ENCODE measurements around the gene ARMS2.

DNA sequence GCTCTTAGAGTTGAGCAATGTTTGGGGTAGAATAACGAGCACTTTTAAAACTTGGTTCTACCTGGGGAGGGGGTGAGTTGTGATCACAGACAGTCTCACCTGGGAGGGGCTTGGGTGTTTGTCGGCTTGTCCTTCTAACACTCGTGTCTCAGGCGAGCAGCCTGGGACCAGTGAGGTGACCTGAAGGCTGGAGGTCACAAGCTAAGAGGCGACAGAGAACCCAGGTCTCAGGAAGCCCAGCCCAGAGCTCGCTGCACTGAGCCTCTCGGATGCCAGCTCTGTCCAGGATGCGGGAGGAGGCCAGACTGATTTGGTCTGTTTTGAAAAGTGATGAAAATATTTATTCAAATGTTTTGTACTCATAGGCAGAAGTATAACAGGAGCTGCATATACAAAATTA, 18.7 kb downstream of the ARMS2 start:
- TF ChIP-seq, protein P1, sequence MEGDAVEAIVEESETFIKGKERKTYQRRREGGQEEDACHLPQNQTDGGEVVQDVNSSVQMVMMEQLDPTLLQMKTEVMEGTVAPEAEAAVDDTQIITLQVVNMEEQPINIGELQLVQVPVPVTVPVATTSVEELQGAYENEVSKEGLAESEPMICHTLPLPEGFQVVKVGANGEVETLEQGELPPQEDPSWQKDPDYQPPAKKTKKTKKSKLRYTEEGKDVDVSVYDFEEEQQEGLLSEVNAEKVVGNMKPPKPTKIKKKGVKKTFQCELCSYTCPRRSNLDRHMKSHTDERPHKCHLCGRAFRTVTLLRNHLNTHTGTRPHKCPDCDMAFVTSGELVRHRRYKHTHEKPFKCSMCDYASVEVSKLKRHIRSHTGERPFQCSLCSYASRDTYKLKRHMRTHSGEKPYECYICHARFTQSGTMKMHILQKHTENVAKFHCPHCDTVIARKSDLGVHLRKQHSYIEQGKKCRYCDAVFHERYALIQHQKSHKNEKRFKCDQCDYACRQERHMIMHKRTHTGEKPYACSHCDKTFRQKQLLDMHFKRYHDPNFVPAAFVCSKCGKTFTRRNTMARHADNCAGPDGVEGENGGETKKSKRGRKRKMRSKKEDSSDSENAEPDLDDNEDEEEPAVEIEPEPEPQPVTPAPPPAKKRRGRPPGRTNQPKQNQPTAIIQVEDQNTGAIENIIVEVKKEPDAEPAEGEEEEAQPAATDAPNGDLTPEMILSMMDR (IDR thresholded peaks at IDR 0.05; ENCODE audit: low read depth, low read length) = no peak
- no peak for TF ChIP-seq EZH2phosphoT487 (IDR thresholded peaks at IDR 0.05; ENCODE audit: low read depth)

All from OCI-LY3 (cell line).